HepG2 (cell line): ENCODE data around the gene EIF6. TPM values are rescaled to one million over a fixed set of nuclear protein-coding genes. Genes with fewer than 3 reads are reported as not detected.

Experiments used
- ATAC-seq: fragments of 200-7000 bp; cut with Tn5 transposase; 3 replicates; pipeline ENCODE4 v1.9.1; 2020; ENCODE audit warnings: mild to moderate bottlenecking, moderate library complexity
- Bru-seq: library from RNA; stranded (reverse); fragments of 400-500 nt; gene quantifications from one replicate; lab custom pipeline; 2021; lab: Mats Ljungman, UMichigan
- BruChase-seq, 2 experiments: library from RNA; stranded (reverse); fragments of 400-500 nt; gene quantifications; one replicate each; lab custom pipeline; 2021; lab: Mats Ljungman, UMichigan
- BruUV-seq: library from RNA; stranded (reverse); fragments of 400-500 nt; replicated peaks from 2 replicates; lab custom pipeline; 2021; lab: Mats Ljungman, UMichigan
- CTCF ChIA-PET: fragments of 300-600 bp; formaldehyde crosslinking; extraction: SDS; loops from one replicate; lab custom pipeline; 2021; ENCODE audit warnings: low total read pairs, inconsistent platforms, low intra/inter-chr PET ratio; lab: Yijun Ruan, JAX
- POLR2A ChIA-PET: fragments of 350-600 bp; sonication (Branson Sonifier 250); formaldehyde crosslinking; loops from one replicate; lab custom pipeline; 2020; ENCODE audit warnings: antibody characterized with exemption, inconsistent platforms; lab: Yijun Ruan, JAX
- DNase-seq: peaks from one replicate; pipeline ENCODE4 v3.0.0-alpha.2; 2015; ENCODE audit warnings: low spot score
- FAIRE-seq: peaks from 3 replicates; lab custom pipeline; 2011; peaks lifted over from hg19 to GRCh38; lab: Jason Lieb, UNC
- H2AFZ ChIP-seq: one replicate; pipeline ENCODE4 v1.6.1; 2011; ENCODE audit warnings: low read length, inconsistent platforms
- H3K27ac ChIP-seq: fragments of 300-600 bp; 3 replicates; pipeline ENCODE4 v1.8.0; 2011; ENCODE audit warnings: mixed run types, mild to moderate bottlenecking, mixed read lengths, low read length, inconsistent platforms; ENCODE audit not compliant: insufficient read depth; ENCODE audit errors: extremely low read length
- H3K27me3 ChIP-seq, 2 experiments: fragments of 200-600 bp in 1 of 2; 2 replicates in 1 of 2; 3 replicates in 1 of 2; pipeline versions ENCODE4 v1.6.0 to v1.8.0; 2011; ENCODE audit warnings: low read length in 2 of 2, mild to moderate bottlenecking in 2 of 2, moderate library complexity in 2 of 2, inconsistent platforms in 1 of 2; ENCODE audit not compliant: insufficient read depth in 2 of 2, control insufficient read depth in 1 of 2
- H3K36me3 ChIP-seq, 2 experiments: fragments of 200-600 bp in 1 of 2; replicated peaks in 1 of 2; 2 replicates in 1 of 2; 3 replicates in 1 of 2; pipeline versions ENCODE4 v1.5.1 to v1.8.0; 2011; ENCODE audit warnings: low read length in 2 of 2, inconsistent platforms in 1 of 2; ENCODE audit not compliant: insufficient read depth in 2 of 2, control insufficient read depth in 1 of 2
- H3K4me1 ChIP-seq: 2 replicates; pipeline ENCODE4 v1.5.1; 2012; ENCODE audit warnings: low read length, inconsistent platforms; ENCODE audit not compliant: insufficient read depth
- H3K4me2 ChIP-seq: 2 replicates; pipeline ENCODE4 v1.6.0; 2011; ENCODE audit warnings: low read depth, low read length, inconsistent platforms
- H3K4me3 ChIP-seq, 3 experiments: fragments of 200-600 bp in 1 of 3; sonication (generic), shearing (Covaris generic) in 1 of 3; replicated peaks in 1 of 3; 2 replicates each; pipeline ENCODE4 v1.5.1; 2011 to 2016; ENCODE audit warnings: low read length in 3 of 3, inconsistent platforms in 2 of 3, low read depth in 2 of 3, mild to moderate bottlenecking in 2 of 3, control low read depth in 1 of 3, mixed read lengths in 1 of 3; ENCODE audit not compliant: insufficient read depth in 1 of 3
- H3K79me2 ChIP-seq: one replicate; pipeline ENCODE4 v1.6.1; 2011; ENCODE audit warnings: low read length, inconsistent platforms; ENCODE audit not compliant: insufficient read depth
- H3K9ac ChIP-seq: 2 replicates; pipeline ENCODE4 v1.6.0; 2011; ENCODE audit warnings: mild to moderate bottlenecking, low read depth, low read length, inconsistent platforms; ENCODE audit not compliant: insufficient read depth
- H3K9me3 ChIP-seq: 2 replicates; pipeline ENCODE4 v1.5.1; 2012; ENCODE audit warnings: mild to moderate bottlenecking, low read length
- H4K20me1 ChIP-seq: 2 replicates; pipeline ENCODE4 v1.6.0; 2011; ENCODE audit warnings: inconsistent platforms, mild to moderate bottlenecking, low read length, moderate library complexity; ENCODE audit not compliant: insufficient read depth
- CCAR2 ChIP-seq: fragments of 200-400 bp; formaldehyde crosslinking; optimal IDR thresholded peaks from 2 replicates; pipeline ENCODE3; 2018; ENCODE audit warnings: low read depth, mild to moderate bottlenecking, low read length, moderate library complexity
- SMC3 ChIP-seq: IDR thresholded peaks from 2 replicates; pipeline ENCODE4 v1.6.1; 2011; ENCODE audit warnings: low read length, improper control_type of control experiment
- TEF ChIP-seq: sonication (generic); formaldehyde crosslinking; IDR thresholded peaks from 2 replicates; pipeline ENCODE4 v1.5.0; 2020; ENCODE audit warnings: missing genetic modification reagents
- ZKSCAN1 ChIP-seq: fragments of 150-350 bp; IDR thresholded peaks from 2 replicates; pipeline ENCODE4 v1.6.1; 2014; ENCODE audit warnings: low read length
- ZNF260 ChIP-seq: sonication (generic); formaldehyde crosslinking; IDR thresholded peaks from 2 replicates; pipeline ENCODE4 v1.4.0; 2020; ENCODE audit warnings: missing genetic modification reagents, low read depth, mild to moderate bottlenecking, borderline replicate concordance
- ZNF564 ChIP-seq: sonication (generic); formaldehyde crosslinking; IDR thresholded peaks from 2 replicates; pipeline ENCODE4 v1.8.1; 2023; ENCODE audit warnings: mild to moderate bottlenecking, missing genetic modification reagents
- ZNF598 ChIP-seq: sonication (generic); formaldehyde crosslinking; IDR thresholded peaks from 2 replicates; pipeline ENCODE4 v1.5.1; 2020; ENCODE audit warnings: mild to moderate bottlenecking, missing genetic modification reagents, borderline replicate concordance
- ZNF761 ChIP-seq: sonication (generic); formaldehyde crosslinking; conservative IDR thresholded peaks from 2 replicates; pipeline ENCODE4 v1.4.0; 2020; ENCODE audit warnings: mild to moderate bottlenecking, missing genetic modification reagents
- ZSCAN12 ChIP-seq: sonication (generic); formaldehyde crosslinking; IDR thresholded peaks from 2 replicates; pipeline ENCODE4 v1.9.0; 2021; ENCODE audit warnings: mild to moderate bottlenecking, missing genetic modification reagents
- WGBS: methylation state at CpG from one replicate; pipeline ENCODE4 v1.1.6; 2017; ENCODE audit warnings: low lambda C conversion rate; 5-methylcytosine and 5-hydroxymethylcytosine counted together
- in situ Hi-C: cut with HindIII; loops from 2 replicates; pipeline ENCODE4 v1.10.0; 2017; ENCODE audit warnings: low pct_unique_long_range_greater_than_20kb; ENCODE audit not compliant: extremely low pct_ligation_motif_present
- intact Hi-C: fragments of 100-400 bp; cut with micrococcal nuclease; formaldehyde crosslinking; loops from one replicate; pipeline ENCODE4 v1.10.0; 2022; ENCODE audit not compliant: unreplicated experiment
- long read RNA-seq, 2 experiments: library from RNA in 1 of 2; library from polyadenylated mRNA in 1 of 2; stranded (forward) in 1 of 2; unstranded in 1 of 2; transcript quantifications; one replicate each; pipeline ENCODE4 v2.0.0, GENCODE V29; 2019 to 2022
- polyA minus RNA-seq, 3 experiments: library from RNA; depleted of rRNA, polyadenylated mRNA; stranded (reverse); fragments of >200 nt; gene quantifications; 2 replicates each; pipeline ENCODE4 v1.2.3, GENCODE V29; 2011; ENCODE audit warnings: low replicate concordance in 1 of 3
- polyA plus RNA-seq, 8 experiments: library from polyadenylated mRNA; depleted of rRNA in 3 of 8; stranded (reverse) in 7 of 8; unstranded in 1 of 8; fragments of >200 nt; fragmentation: Illumina TruSeq in 4 of 8; extraction: Trizol in 4 of 8; gene quantifications; 2 replicates each; pipeline versions ENCODE4 v1.2.1 to v1.2.3, GENCODE V29; 2011 to 2016; ENCODE audit warnings: low read depth in 4 of 8, missing spikeins in 1 of 8, mixed read lengths in 1 of 8; ENCODE audit not compliant: insufficient read depth in 1 of 8
- total RNA-seq, 5 experiments: library from RNA; depleted of rRNA; stranded (reverse); fragments of >200 nt; fragmentation: Illumina TruSeq; extraction: Trizol; gene quantifications; 2 replicates each; pipeline ENCODE4 v1.2.3, GENCODE V29; 2016; ENCODE audit warnings: low read depth in 1 of 5
- TF ChIP-seq, protein P1 (sequence below): sonication (generic); formaldehyde crosslinking; IDR thresholded peaks from 2 replicates; pipeline ENCODE4 v1.5.1; 2020; ENCODE audit warnings: mild to moderate bottlenecking, moderate library complexity, missing genetic modification reagents
- TF ChIP-seq, protein P2 (sequence below): sonication (generic); formaldehyde crosslinking; IDR thresholded peaks from 2 replicates; pipeline ENCODE4 v1.4.0; 2020; ENCODE audit warnings: missing genetic modification reagents

EIF6 gene
- total RNA-seq (2016; rRNA removed; fragmentation: Illumina TruSeq; extraction: Trizol) (462 and 603 TPM in 2 replicates), polyA plus RNA-seq (2011; rRNA removed) (466 and 470 TPM in 2 replicates), polyA minus RNA-seq (2011; rRNA and poly(A)+ RNA removed; ENCODE audit: low replicate concordance) (350 and 575 TPM in 2 replicates), Bru-seq, nascent RNA (percentile 98 among the genes with signal in this experiment), BruChase-seq, experiment 1, labeled RNA remaining after a 6-hour chase (percentile 97 among the genes with signal in this experiment), BruChase-seq, experiment 2, labeled RNA remaining after a 2-hour chase (percentile 95 among the genes with signal in this experiment)
- total RNA-seq (2016; cell fraction: cytosol; rRNA removed; fragmentation: Illumina TruSeq; extraction: Trizol; ENCODE audit: low read depth) = 227 and 243 TPM in 2 replicates
- 467 and 649 TPM in 2 replicates for total RNA-seq (2016; cell fraction: insoluble cytoplasmic fraction; rRNA removed; fragmentation: Illumina TruSeq; extraction: Trizol)
- total RNA-seq (2016; cell fraction: membrane; rRNA removed; fragmentation: Illumina TruSeq; extraction: Trizol) = 251 and 271 TPM in 2 replicates
- total RNA-seq (2016; cell fraction: nucleus; rRNA removed; fragmentation: Illumina TruSeq; extraction: Trizol) = 204 TPM in 2 replicates
- polyA plus RNA-seq (2011; cell fraction: cytosol; rRNA removed) = 383 and 550 TPM in 2 replicates
- 838 and 950 TPM in 2 replicates for polyA plus RNA-seq (2011; cell fraction: nucleus; rRNA removed)
- 248 and 315 TPM in 2 replicates for polyA plus RNA-seq (2012)
- polyA plus RNA-seq (2016; cell fraction: cytosol; fragmentation: Illumina TruSeq; extraction: Trizol; ENCODE audit: low read depth) = 237 and 250 TPM in 2 replicates
- 587 and 631 TPM in 2 replicates for polyA plus RNA-seq (2016; cell fraction: insoluble cytoplasmic fraction; fragmentation: Illumina TruSeq; extraction: Trizol; ENCODE audit: low read depth)
- polyA plus RNA-seq (2016; cell fraction: membrane; fragmentation: Illumina TruSeq; extraction: Trizol; ENCODE audit: low read depth) = 232 and 240 TPM in 2 replicates
- polyA plus RNA-seq (2016; cell fraction: nucleus; fragmentation: Illumina TruSeq; extraction: Trizol; ENCODE audit: insufficient read depth, low read depth) = 358 and 379 TPM in 2 replicates
- polyA minus RNA-seq (2011; cell fraction: cytosol; rRNA and poly(A)+ RNA removed) = 144 and 146 TPM in 2 replicates
- polyA minus RNA-seq (2011; cell fraction: nucleus; rRNA and poly(A)+ RNA removed) = 94.9 and 106 TPM in 2 replicates
- long read RNA-seq, experiment 1, transcript EIF6-201 (6 exons, 1,252 nt) = minor isoform, 216 of 629 reads
- long read RNA-seq, experiment 1, transcript EIF6-202 (5 exons, 1,017 nt) = minor isoform, 19 of 629 reads
- long read RNA-seq, experiment 1, transcript EIF6-203 (7 exons, 1,289 nt) = major isoform, 293 of 629 reads
- long read RNA-seq, experiment 1, transcript EIF6-206 (6 exons, 932 nt) = minor isoform, 10 of 629 reads
- long read RNA-seq, experiment 1, partial matches to known transcripts = 54 of 629 reads
- long read RNA-seq, experiment 1, other reads (novel, unspliced or antisense) = 32 of 629 reads
- long read RNA-seq, experiment 2, transcript EIF6-206 (6 exons, 932 nt) = minor isoform, 34 of 1,216 reads
- long read RNA-seq, experiment 2, transcript EIF6-202 (5 exons, 1,017 nt) = minor isoform, 12 of 1,216 reads
- long read RNA-seq, experiment 2, transcript EIF6-201 (6 exons, 1,252 nt) = major isoform, 495 of 1,216 reads
- long read RNA-seq, experiment 2, transcript EIF6-203 (7 exons, 1,289 nt) = minor isoform, 287 of 1,216 reads
- long read RNA-seq, experiment 2, partial matches to known transcripts = 271 of 1,216 reads
- long read RNA-seq, experiment 2, other reads (novel, unspliced or antisense) = 110 of 1,216 reads

- POLR2A ChIA-PET = interaction anchor here (0.6 to 3.5 kb wide), 41 partner anchors 10 to 670 kb away, joined by 3 to 80 read pairs (median 5); partner anchors contain the start of genes ACSS2, CEP250, EDEM2 and ERGIC3
- Histone ChIP-seq H3K27me3 (peaks cover 0 to 2% of the 10 kb centered on the region in 2 experiments; a peak in 2 of 5 replicates), H3K27ac (peak within 1 kb of the TSS; percentile 95), H3K4me3 (peak within 1 kb of the TSS; percentile 80 to 98 (median 81)), H2AFZ (peak within 1 kb of the TSS; percentile 62), H3K4me2 (peak within 1 kb of the TSS; percentile 91), H3K9me3 (no peaks in the 10 kb centered on the region), H3K79me2 (peaks cover 45% of the 10 kb centered on the region), H4K20me1 (peaks cover 23% of the 10 kb centered on the region), H3K4me1 (peaks cover 74% of the 10 kb centered on the region), H3K36me3 (peaks cover 15 to 26% of the 10 kb centered on the region in 2 experiments), H3K9ac (peak within 1 kb of the TSS; percentile 97)
- BruUV-seq = no TSS peak
- intact Hi-C loops (no loop called here), in situ Hi-C loops (no loop called here)
- DNase-seq (peak; percentile 99), FAIRE-seq (peak; percentile 77), ATAC-seq (peak; percentile 76)
- WGBS = under 1% methylated on average over 48 of the region's 61 CpGs
- CTCF ChIA-PET = no interaction called here
- no peak for TF ChIP-seq CCAR2
- TF ChIP-seq, protein P1, sequence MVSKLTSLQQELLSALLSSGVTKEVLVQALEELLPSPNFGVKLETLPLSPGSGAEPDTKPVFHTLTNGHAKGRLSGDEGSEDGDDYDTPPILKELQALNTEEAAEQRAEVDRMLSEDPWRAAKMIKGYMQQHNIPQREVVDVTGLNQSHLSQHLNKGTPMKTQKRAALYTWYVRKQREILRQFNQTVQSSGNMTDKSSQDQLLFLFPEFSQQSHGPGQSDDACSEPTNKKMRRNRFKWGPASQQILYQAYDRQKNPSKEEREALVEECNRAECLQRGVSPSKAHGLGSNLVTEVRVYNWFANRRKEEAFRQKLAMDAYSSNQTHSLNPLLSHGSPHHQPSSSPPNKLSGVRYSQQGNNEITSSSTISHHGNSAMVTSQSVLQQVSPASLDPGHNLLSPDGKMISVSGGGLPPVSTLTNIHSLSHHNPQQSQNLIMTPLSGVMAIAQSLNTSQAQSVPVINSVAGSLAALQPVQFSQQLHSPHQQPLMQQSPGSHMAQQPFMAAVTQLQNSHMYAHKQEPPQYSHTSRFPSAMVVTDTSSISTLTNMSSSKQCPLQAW (CRISPR knock-in tag) = peak; percentile 96
- TF ChIP-seq ZKSCAN1 = peak; percentile 49; the same call in 1 of the 2 replicates
- TF ChIP-seq, protein P2, sequence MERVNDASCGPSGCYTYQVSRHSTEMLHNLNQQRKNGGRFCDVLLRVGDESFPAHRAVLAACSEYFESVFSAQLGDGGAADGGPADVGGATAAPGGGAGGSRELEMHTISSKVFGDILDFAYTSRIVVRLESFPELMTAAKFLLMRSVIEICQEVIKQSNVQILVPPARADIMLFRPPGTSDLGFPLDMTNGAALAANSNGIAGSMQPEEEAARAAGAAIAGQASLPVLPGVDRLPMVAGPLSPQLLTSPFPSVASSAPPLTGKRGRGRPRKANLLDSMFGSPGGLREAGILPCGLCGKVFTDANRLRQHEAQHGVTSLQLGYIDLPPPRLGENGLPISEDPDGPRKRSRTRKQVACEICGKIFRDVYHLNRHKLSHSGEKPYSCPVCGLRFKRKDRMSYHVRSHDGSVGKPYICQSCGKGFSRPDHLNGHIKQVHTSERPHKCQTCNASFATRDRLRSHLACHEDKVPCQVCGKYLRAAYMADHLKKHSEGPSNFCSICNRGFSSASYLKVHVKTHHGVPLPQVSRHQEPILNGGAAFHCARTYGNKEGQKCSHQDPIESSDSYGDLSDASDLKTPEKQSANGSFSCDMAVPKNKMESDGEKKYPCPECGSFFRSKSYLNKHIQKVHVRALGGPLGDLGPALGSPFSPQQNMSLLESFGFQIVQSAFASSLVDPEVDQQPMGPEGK (CRISPR knock-in tag) = peak; percentile 99
- TF ChIP-seq ZNF598 (CRISPR knock-in tag) = 0 out of 2 replicates have a peak, but pooled peaks have one; percentile 53
- no peak for TF ChIP-seq SMC3
- peak; percentile 81 for TF ChIP-seq ZNF564 (CRISPR knock-in tag)
- peak; percentile 89 for TF ChIP-seq ZNF761 (CRISPR knock-in tag)
- TF ChIP-seq TEF = 0 out of 2 replicates have a peak, but pooled peaks have one; percentile 33
- no peak for TF ChIP-seq ZSCAN12
- no peak for TF ChIP-seq ZNF260 (CRISPR knock-in tag)
Observed at GRCh38 chr20:35284267-35284991, at the start of gene EIF6. Gene EIF6 (minus strand): TSS chr20:35284772. CDS start chr20:35284487, 285 bp downstream.
